Neural progenitor cell (in vitro differentiated cells): ENCODE results near the gene COG5. TPM values are rescaled to one million over a fixed set of nuclear protein-coding genes. Genes with fewer than 3 reads are reported as not detected.
"Not testable (repeated sequence)": the region's sequence is repeated elsewhere in the genome, so short reads cannot be mapped to it uniquely, and the experiment has no call there.

Experiments used
- DNase-seq: peaks from one replicate; pipeline ENCODE4 v3.0.0-alpha.2; 2016; ENCODE audit warnings: low spot score
- H2AFZ ChIP-seq: fragments of 200-600 bp; sonication (generic); replicated peaks from 2 replicates; pipeline ENCODE4 v1.6.1; 2016; ENCODE audit warnings: antibody characterized with exemption
- H3F3A ChIP-seq: fragments of 200-600 bp; sonication (generic); 2 replicates; pipeline ENCODE4 v1.6.1; 2016; ENCODE audit warnings: antibody characterized with exemption, low read depth
- H3K27ac ChIP-seq: fragments of 200-600 bp; sonication (generic); 2 replicates; pipeline ENCODE4 v1.5.1; 2016; ENCODE audit warnings: mild to moderate bottlenecking
- H3K27me3 ChIP-seq: fragments of 200-600 bp; sonication (generic); 2 replicates; pipeline ENCODE4 v1.6.1; 2016; ENCODE audit warnings: mild to moderate bottlenecking, moderate library complexity
- H3K36me3 ChIP-seq: fragments of 200-600 bp; sonication (generic); 2 replicates; pipeline ENCODE4 v1.5.1; 2016
- H3K4me1 ChIP-seq: fragments of 200-600 bp; sonication (generic); 2 replicates; pipeline ENCODE4 v1.6.1; 2016; ENCODE audit warnings: mixed run types
- H3K4me2 ChIP-seq: fragments of 200-600 bp; sonication (generic); 2 replicates; pipeline ENCODE4 v1.6.1; 2016
- H3K4me3 ChIP-seq: fragments of 200-600 bp; sonication (generic); 2 replicates; pipeline ENCODE4 v1.5.1; 2016
- H3K79me2 ChIP-seq: fragments of 200-600 bp; sonication (generic); 2 replicates; pipeline ENCODE4 v1.6.1; 2016; ENCODE audit warnings: low read depth
- H3K9ac ChIP-seq: fragments of 200-600 bp; sonication (generic); 2 replicates; pipeline ENCODE4 v1.6.1; 2016
- H3K9me3 ChIP-seq: fragments of 200-600 bp; sonication (generic); 2 replicates; pipeline ENCODE4 v1.5.1; 2016; ENCODE audit warnings: low read depth
- H4K20me1 ChIP-seq: fragments of 200-600 bp; sonication (generic); 2 replicates; pipeline ENCODE4 v1.6.1; 2016; ENCODE audit warnings: low read depth
- H3K27ac Mint-ChIP-seq: 3 replicates; pipeline ENCODE4 v1.8.0; 2021; ENCODE audit warnings: mixed read lengths
- H3K27me3 Mint-ChIP-seq: 2 replicates; pipeline ENCODE4 v1.8.0; 2022; ENCODE audit warnings: low read depth, mild to moderate bottlenecking, inconsistent platforms, moderate library complexity, mixed read lengths; ENCODE audit not compliant: insufficient read depth
- H3K36me3 Mint-ChIP-seq: 3 replicates; pipeline ENCODE4 v1.8.0; 2021; ENCODE audit warnings: mixed read lengths
- H3K4me1 Mint-ChIP-seq: 3 replicates; pipeline ENCODE4 v1.8.0; 2021; ENCODE audit warnings: mixed read lengths
- H3K4me3 Mint-ChIP-seq: 3 replicates; pipeline ENCODE4 v1.8.0; 2021; ENCODE audit warnings: mild to moderate bottlenecking, moderate library complexity, mixed read lengths
- H3K9me3 Mint-ChIP-seq: 3 replicates; pipeline ENCODE4 v1.8.0; 2020; ENCODE audit warnings: mixed read lengths
- EZH2 ChIP-seq: fragments of 200-600 bp; sonication (generic); IDR thresholded peaks from 2 replicates; pipeline ENCODE4 v1.6.1; 2017; ENCODE audit warnings: antibody characterized with exemption, mild to moderate bottlenecking, moderate library complexity
- EZH2phosphoT487 ChIP-seq: fragments of 200-600 bp; sonication (generic); IDR thresholded peaks from 2 replicates; pipeline ENCODE4 v1.6.1; 2017; ENCODE audit warnings: antibody characterized with exemption
- total RNA-seq: library from RNA; depleted of rRNA; stranded (reverse); fragments of >200 nt; gene quantifications from 2 replicates; pipeline ENCODE4 v1.2.3, GENCODE V29; 2015; ENCODE audit warnings: low replicate concordance
- TF ChIP-seq, protein P1 (sequence below): fragments of 200-600 bp; sonication (generic); IDR thresholded peaks from 2 replicates; pipeline ENCODE4 v1.5.1; 2017; ENCODE audit warnings: antibody characterized with exemption, mild to moderate bottlenecking

Gene COG5
- total RNA-seq, 1 donor from 2014 or later = 90.5 TPM

DNA sequence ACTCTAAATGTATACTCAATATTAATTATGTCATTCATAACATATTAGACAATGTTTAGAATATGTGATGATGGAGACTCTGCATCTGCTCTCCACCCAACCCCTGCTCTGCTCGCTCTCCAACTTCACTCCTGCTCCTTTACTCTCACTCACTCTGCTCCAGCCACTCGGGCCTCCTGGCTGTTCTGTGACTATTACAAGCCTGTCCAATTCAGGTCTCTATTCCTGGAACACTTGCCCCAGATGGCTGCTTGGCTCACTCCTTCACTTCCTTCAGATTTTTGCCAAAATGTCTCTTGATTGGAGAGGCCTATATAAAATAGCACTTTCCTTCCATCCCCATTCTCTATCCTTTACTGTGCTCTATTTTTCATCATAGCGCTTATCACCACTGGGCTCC is 310.1 kb downstream of the COG5 start:
- Histone ChIP-seq H3K79me2 (no peaks in the 10 kb centered on the region), H3F3A (no peaks in the 10 kb centered on the region), H2AFZ (no peak overlapping the region), H3K27ac (no peak overlapping the region), H3K4me1 (peaks cover 6% of the 10 kb centered on the region), H3K4me2 (no peak overlapping the region), H3K9me3 (no peaks in the 10 kb centered on the region), H3K4me3 (no peak overlapping the region), H3K27me3 (no peaks in the 10 kb centered on the region), H3K36me3 (no peaks in the 10 kb centered on the region), H3K9ac (no peak overlapping the region), H4K20me1 (no peaks in the 10 kb centered on the region)
- Mint-ChIP-seq H3K4me1 (peaks cover 4% of the 10 kb centered on the region), H3K36me3 (no peaks in the 10 kb centered on the region), H3K4me3 (no peak overlapping the region), H3K27ac (no peak overlapping the region), H3K9me3 (no peaks in the 10 kb centered on the region), H3K27me3 (no peaks in the 10 kb centered on the region)
- DNase-seq = no peak
- TF ChIP-seq, protein P1, sequence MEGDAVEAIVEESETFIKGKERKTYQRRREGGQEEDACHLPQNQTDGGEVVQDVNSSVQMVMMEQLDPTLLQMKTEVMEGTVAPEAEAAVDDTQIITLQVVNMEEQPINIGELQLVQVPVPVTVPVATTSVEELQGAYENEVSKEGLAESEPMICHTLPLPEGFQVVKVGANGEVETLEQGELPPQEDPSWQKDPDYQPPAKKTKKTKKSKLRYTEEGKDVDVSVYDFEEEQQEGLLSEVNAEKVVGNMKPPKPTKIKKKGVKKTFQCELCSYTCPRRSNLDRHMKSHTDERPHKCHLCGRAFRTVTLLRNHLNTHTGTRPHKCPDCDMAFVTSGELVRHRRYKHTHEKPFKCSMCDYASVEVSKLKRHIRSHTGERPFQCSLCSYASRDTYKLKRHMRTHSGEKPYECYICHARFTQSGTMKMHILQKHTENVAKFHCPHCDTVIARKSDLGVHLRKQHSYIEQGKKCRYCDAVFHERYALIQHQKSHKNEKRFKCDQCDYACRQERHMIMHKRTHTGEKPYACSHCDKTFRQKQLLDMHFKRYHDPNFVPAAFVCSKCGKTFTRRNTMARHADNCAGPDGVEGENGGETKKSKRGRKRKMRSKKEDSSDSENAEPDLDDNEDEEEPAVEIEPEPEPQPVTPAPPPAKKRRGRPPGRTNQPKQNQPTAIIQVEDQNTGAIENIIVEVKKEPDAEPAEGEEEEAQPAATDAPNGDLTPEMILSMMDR = no peak
- TF ChIP-seq EZH2 (no peak), EZH2phosphoT487 (no peak)

DNA sequence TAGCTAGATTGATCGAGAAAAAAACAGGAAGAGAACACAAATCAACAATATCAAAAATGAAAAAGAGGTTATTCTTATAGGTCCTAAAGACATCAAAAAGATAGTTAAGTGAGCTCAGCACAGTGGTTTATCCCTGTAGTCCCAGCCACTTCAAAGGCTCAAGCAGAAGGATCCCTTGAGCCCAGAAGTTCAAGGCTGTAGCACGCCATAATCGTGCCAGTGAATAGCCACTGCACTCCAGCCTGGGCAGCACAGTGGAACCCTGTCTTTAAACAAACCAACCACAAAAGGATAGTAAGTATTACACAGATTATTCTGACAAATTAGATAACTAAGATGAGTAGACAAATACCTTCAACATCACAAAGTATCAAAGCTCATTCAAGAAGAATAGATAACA is 311.8 kb downstream of the COG5 start:
- peaks cover 8% of the 10 kb centered on the region for H3K36me3 Mint-ChIP-seq

DNA sequence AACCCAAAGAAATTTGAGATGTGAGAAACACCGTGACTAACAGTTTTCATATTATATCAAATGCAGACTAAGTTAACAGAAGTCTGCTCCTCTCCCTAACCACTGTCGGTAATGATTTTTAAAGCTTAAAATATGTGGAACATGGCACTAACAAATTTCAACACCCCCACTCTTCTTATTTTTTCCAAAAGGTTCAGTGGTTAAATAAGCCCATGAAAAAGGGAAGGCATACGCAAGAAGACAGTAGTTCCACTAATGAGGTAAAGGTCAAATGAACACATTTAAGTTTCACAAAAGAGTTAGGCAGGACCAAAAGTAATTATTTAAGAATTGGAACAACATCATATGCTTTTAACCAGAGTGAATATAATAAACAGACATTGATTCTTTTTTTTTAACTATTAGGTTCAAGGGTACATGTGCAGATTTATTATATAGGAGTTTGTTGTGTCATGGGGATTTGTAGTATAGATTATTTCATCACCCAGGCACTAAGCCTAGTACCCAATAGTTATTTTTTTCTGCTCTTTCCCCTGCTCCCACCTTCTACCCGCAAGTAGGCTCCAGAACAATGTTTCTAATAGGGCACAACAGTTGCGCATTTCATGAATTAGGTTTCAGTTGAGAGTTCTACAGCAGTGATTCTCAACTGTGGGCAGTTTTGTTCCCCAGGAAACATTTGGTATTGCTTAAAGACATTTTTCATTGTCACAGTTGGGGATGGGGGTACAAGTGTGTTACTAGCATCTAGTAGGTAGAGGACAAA is 315.0 kb downstream of the COG5 start:
- no peaks in the 10 kb centered on the region for H3K79me2 ChIP-seq
- no peaks in the 10 kb centered on the region for H3K27me3 Mint-ChIP-seq
- no peak overlapping the region for H3K27ac Mint-ChIP-seq

More for the DNA sequence above, 311.8 kb downstream of the COG5 start:
- no peak overlapping the region for H3K4me3 ChIP-seq
- peaks cover 2% of the 10 kb centered on the region for H3K9me3 Mint-ChIP-seq
- no peak for DNase-seq
- no peak overlapping the region for H3K27ac ChIP-seq
- no peaks in the 10 kb centered on the region for H3K9me3 ChIP-seq
- no peak for TF ChIP-seq EZH2phosphoT487
- no peak overlapping the region for H3K4me3 Mint-ChIP-seq
- H3K27me3 ChIP-seq = no peaks in the 10 kb centered on the region
- no peak overlapping the region for H3K9ac ChIP-seq
- H3K27me3 Mint-ChIP-seq = no peaks in the 10 kb centered on the region
- peaks cover 10% of the 10 kb centered on the region for H3K4me1 Mint-ChIP-seq
- no peaks in the 10 kb centered on the region for H3K36me3 ChIP-seq
- no peak overlapping the region for H2AFZ ChIP-seq
- no peak overlapping the region for H3K27ac Mint-ChIP-seq
- peaks cover 17% of the 10 kb centered on the region for H3K4me1 ChIP-seq
- no peaks in the 10 kb centered on the region for H3F3A ChIP-seq
- H3K79me2 ChIP-seq = no peaks in the 10 kb centered on the region
- H3K4me2 ChIP-seq = no peak overlapping the region
- H4K20me1 ChIP-seq = no peaks in the 10 kb centered on the region

DNA sequence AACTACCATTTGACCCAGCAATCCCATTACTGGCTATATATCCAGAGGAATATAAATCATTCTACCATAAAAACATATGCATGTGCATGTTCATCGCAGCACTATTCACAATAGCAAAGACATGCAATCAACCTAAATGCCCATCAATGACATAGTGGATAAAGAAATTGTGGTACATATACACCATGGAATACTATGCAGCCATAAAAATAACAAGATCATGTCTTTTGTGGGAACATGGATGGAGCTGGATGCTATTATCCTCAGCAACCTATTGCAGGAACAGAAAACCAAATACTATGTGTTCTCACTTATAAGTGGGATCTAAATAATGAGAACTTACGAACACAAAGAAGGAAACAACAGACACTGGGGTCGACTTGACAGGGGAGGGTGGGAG is 316.9 kb downstream of the COG5 start:
- H3F3A ChIP-seq, H3K9me3 ChIP-seq, H3K9ac ChIP-seq, H3K27ac Mint-ChIP-seq, H2AFZ ChIP-seq, H3K79me2 ChIP-seq, H3K4me1 Mint-ChIP-seq, H3K27me3 Mint-ChIP-seq, H4K20me1 ChIP-seq, DNase-seq, H3K4me3 Mint-ChIP-seq, H3K27me3 ChIP-seq, H3K4me2 ChIP-seq, H3K36me3 ChIP-seq, H3K27ac ChIP-seq, H3K4me3 ChIP-seq: not testable (repeated sequence)
- peaks cover 30% of the 10 kb centered on the region for H3K9me3 Mint-ChIP-seq
- H3K36me3 Mint-ChIP-seq = peaks cover 40% of the 10 kb centered on the region
- H3K4me1 ChIP-seq = peaks cover 17% of the 10 kb centered on the region

More for the DNA sequence above, 315.0 kb downstream of the COG5 start:
- no peak for DNase-seq
- Mint-ChIP-seq H3K4me3 (no peak overlapping the region), H3K4me1 (peaks cover 10% of the 10 kb centered on the region), H3K9me3 (peaks cover 23% of the 10 kb centered on the region), H3K36me3 (peaks cover 30% of the 10 kb centered on the region)
- Histone ChIP-seq H3K27me3 (no peaks in the 10 kb centered on the region), H3K36me3 (peaks cover 7% of the 10 kb centered on the region), H2AFZ (no peak overlapping the region), H3K4me2 (peak overlapping the region; percentile 28), H3K4me3 (no peak overlapping the region), H3K4me1 (peaks cover 17% of the 10 kb centered on the region), H3F3A (no peaks in the 10 kb centered on the region), H3K27ac (peak overlapping the region; percentile 66), H3K9ac (no peak overlapping the region), H4K20me1 (no peaks in the 10 kb centered on the region), H3K9me3 (no peaks in the 10 kb centered on the region)
- TF ChIP-seq EZH2 (no peak), EZH2phosphoT487 (no peak)
- TF ChIP-seq, protein P1 = no peak
